WI38 (cell line): ENCODE data around the gene PTPN3.

Experiments used
- H3K4me3 ChIP-seq: 2 replicates; pipeline ENCODE4 v1.5.1; 2011; ENCODE audit warnings: low read depth, mild to moderate bottlenecking, control low read depth, low read length
- CTCF ChIP-seq: IDR thresholded peaks from 2 replicates; pipeline ENCODE4 v1.5.1; 2012; ENCODE audit warnings: low read depth, mild to moderate bottlenecking, control low read depth, low read length

Gene PTPN3

GRCh38 chr9:109383947-109384346 lies 114.2 kb downstream of the PTPN3 start:
- no peak overlapping the region for H3K4me3 ChIP-seq
- TF ChIP-seq CTCF: no peak

DNA sequence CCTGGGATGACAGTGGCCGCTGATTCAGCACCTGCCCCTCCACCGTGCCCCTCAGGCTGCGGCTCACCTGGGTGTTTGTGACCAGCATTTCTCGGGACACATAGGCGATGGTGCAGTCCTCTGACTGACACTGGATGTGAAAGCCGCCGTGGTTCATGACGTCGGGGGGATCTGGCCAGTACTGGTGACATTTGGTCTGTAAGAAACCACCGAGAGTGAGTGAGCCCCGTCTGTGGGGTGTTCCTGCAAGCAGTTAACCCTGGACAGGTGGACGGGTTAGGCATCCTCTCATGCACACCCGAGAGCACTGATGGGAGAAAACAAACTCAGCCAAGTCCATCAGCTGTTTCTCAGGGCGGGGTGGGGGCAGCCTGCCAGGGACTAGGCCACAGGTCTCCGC lies 114.8 kb downstream of the PTPN3 start:
- H3K4me3 ChIP-seq: no peak overlapping the region
- TF ChIP-seq CTCF: no peak

DNA sequence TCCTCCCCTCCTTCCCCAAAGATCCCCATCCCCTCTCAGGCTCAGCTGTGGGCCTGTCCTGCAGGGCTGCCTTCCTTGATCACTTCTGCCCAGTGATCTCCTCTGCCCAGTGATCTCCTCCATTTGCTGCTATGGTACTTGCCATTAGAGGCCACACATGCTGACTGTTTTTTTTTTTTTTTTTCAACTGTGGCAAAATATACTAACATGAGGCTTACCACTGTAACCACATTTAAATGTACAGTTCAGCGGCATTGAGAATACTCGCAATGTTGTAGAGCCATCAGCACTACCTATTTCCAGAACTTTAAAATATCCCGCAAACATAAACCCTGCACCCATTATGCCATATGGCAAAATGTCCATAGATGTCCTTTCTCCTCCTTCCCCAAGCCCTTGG lies 115.5 kb downstream of the PTPN3 start:
- H3K4me3 ChIP-seq: no peak overlapping the region
- TF ChIP-seq CTCF: no peak

- TF ChIP-seq CTCF: no peak
- no peak overlapping the region for H3K4me3 ChIP-seq
These were observed 115.9 kb downstream of the PTPN3 start for GRCh38 chr9:109382182-109382581.

- H3K4me3 ChIP-seq: no peak overlapping the region
- no peak for TF ChIP-seq CTCF
These were observed 116.9 kb downstream of the PTPN3 start for GRCh38 chr9:109381011-109381729.

GRCh38 chr9:109379513-109379912 lies 118.6 kb downstream of the PTPN3 start:
- no peak for TF ChIP-seq CTCF
- H3K4me3 ChIP-seq: no peak overlapping the region

- H3K4me3 ChIP-seq: no peak overlapping the region
- no peak for TF ChIP-seq CTCF
These were observed 119.8 kb downstream of the PTPN3 start for GRCh38 chr9:109378316-109378715.
